ENCODE measurements around the gene KLF15. TPM values are rescaled to one million over a fixed set of nuclear protein-coding genes. Genes with fewer than 3 reads are reported as not detected.

Gene KLF15
- polyA plus RNA-seq, 1 donor from 2014 or later, result 0.46 TPM

GRCh38 chr3:126316031-126316461, 41.2 kb downstream of the KLF15 start:
- H2AFZ ChIP-seq (ENCODE audit: low read depth, low read length), result no peak overlapping the region
- TF ChIP-seq MXI1 (conservative IDR thresholded peaks at IDR 0.05; ENCODE audit: poor library complexity, severe bottlenecking) (no peak), SMC3 (conservative IDR thresholded peaks at IDR 0.05; ENCODE audit: poor library complexity) (no peak), EZH2 (IDR thresholded peaks at IDR 0.05; ENCODE audit: borderline replicate concordance, insufficient read depth, low read length, poor library complexity, severe bottlenecking) (no peak), EP300 (conservative IDR thresholded peaks at IDR 0.05; ENCODE audit: poor library complexity, severe bottlenecking) (no peak), RAD21 (conservative IDR thresholded peaks at IDR 0.05) (no peak), POLR2AphosphoS5 (IDR thresholded peaks at IDR 0.05) (no peak), TAF1 (IDR thresholded peaks at IDR 0.05; ENCODE audit: low read depth) (no peak)
- TF ChIP-seq, protein P1, sequence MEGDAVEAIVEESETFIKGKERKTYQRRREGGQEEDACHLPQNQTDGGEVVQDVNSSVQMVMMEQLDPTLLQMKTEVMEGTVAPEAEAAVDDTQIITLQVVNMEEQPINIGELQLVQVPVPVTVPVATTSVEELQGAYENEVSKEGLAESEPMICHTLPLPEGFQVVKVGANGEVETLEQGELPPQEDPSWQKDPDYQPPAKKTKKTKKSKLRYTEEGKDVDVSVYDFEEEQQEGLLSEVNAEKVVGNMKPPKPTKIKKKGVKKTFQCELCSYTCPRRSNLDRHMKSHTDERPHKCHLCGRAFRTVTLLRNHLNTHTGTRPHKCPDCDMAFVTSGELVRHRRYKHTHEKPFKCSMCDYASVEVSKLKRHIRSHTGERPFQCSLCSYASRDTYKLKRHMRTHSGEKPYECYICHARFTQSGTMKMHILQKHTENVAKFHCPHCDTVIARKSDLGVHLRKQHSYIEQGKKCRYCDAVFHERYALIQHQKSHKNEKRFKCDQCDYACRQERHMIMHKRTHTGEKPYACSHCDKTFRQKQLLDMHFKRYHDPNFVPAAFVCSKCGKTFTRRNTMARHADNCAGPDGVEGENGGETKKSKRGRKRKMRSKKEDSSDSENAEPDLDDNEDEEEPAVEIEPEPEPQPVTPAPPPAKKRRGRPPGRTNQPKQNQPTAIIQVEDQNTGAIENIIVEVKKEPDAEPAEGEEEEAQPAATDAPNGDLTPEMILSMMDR (IDR thresholded peaks at IDR 0.05; ENCODE audit: poor library complexity, severe bottlenecking), result no peak
- TF ChIP-seq, protein P2, sequence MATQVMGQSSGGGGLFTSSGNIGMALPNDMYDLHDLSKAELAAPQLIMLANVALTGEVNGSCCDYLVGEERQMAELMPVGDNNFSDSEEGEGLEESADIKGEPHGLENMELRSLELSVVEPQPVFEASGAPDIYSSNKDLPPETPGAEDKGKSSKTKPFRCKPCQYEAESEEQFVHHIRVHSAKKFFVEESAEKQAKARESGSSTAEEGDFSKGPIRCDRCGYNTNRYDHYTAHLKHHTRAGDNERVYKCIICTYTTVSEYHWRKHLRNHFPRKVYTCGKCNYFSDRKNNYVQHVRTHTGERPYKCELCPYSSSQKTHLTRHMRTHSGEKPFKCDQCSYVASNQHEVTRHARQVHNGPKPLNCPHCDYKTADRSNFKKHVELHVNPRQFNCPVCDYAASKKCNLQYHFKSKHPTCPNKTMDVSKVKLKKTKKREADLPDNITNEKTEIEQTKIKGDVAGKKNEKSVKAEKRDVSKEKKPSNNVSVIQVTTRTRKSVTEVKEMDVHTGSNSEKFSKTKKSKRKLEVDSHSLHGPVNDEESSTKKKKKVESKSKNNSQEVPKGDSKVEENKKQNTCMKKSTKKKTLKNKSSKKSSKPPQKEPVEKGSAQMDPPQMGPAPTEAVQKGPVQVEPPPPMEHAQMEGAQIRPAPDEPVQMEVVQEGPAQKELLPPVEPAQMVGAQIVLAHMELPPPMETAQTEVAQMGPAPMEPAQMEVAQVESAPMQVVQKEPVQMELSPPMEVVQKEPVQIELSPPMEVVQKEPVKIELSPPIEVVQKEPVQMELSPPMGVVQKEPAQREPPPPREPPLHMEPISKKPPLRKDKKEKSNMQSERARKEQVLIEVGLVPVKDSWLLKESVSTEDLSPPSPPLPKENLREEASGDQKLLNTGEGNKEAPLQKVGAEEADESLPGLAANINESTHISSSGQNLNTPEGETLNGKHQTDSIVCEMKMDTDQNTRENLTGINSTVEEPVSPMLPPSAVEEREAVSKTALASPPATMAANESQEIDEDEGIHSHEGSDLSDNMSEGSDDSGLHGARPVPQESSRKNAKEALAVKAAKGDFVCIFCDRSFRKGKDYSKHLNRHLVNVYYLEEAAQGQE (IDR thresholded peaks at IDR 0.05; ENCODE audit: borderline replicate concordance), result no peak
- no peak overlapping the region for H3K4me3 ChIP-seq (ENCODE audit: low read length)

GRCh38 chr3:126314790-126315658, 42.2 kb downstream of the KLF15 start:
- H3F3A ChIP-seq (ENCODE audit: insufficient read depth, low read length, poor library complexity, severe bottlenecking), result no peaks in the 10 kb centered on the region
- no peaks in the 10 kb centered on the region for H4K20me1 ChIP-seq (ENCODE audit: insufficient read depth)
- H3K9me3 ChIP-seq (ENCODE audit: low read length), result no peaks in the 10 kb centered on the region
- no peaks in the 10 kb centered on the region for H3K27me3 ChIP-seq (ENCODE audit: insufficient read depth, low read depth, low read length)
- H3K27ac ChIP-seq (ENCODE audit: low read length), result no peak overlapping the region
- H3K9me2 ChIP-seq (ENCODE audit: insufficient read depth, low read length), result no peaks in the 10 kb centered on the region
- no peak overlapping the region for H3K4me2 ChIP-seq (ENCODE audit: low read length)
- H3K36me3 ChIP-seq (ENCODE audit: insufficient read depth, low read length), result no peaks in the 10 kb centered on the region
- H3K79me2 ChIP-seq (replicated peaks; ENCODE audit: insufficient read depth, low read length), result no peaks in the 10 kb centered on the region
- H3K9ac ChIP-seq (ENCODE audit: low read length), result no peak overlapping the region
- no peak for TF ChIP-seq SMC3 (conservative IDR thresholded peaks at IDR 0.05; ENCODE audit: poor library complexity)
- TF ChIP-seq, protein P2 (IDR thresholded peaks at IDR 0.05; ENCODE audit: borderline replicate concordance), result no peak
- TF ChIP-seq, protein P1 (IDR thresholded peaks at IDR 0.05; ENCODE audit: poor library complexity, severe bottlenecking), result no peak
- H3K4me3 ChIP-seq (ENCODE audit: low read length), result no peak overlapping the region
- no peak overlapping the region for H2AFZ ChIP-seq (ENCODE audit: low read depth, low read length)

More at GRCh38 chr3:126316031-126316461, 41.2 kb downstream of the KLF15 start:
- no peak overlapping the region for H3K4me2 ChIP-seq (ENCODE audit: low read length)
- H3F3A ChIP-seq (ENCODE audit: insufficient read depth, low read length, poor library complexity, severe bottlenecking), result no peaks in the 10 kb centered on the region
- no peaks in the 10 kb centered on the region for H4K20me1 ChIP-seq (ENCODE audit: insufficient read depth)
- H3K36me3 ChIP-seq (ENCODE audit: insufficient read depth, low read length), result no peaks in the 10 kb centered on the region
- H3K9me2 ChIP-seq (ENCODE audit: insufficient read depth, low read length), result no peaks in the 10 kb centered on the region
- no peak overlapping the region for H3K9ac ChIP-seq (ENCODE audit: low read length)
- H3K79me2 ChIP-seq (replicated peaks; ENCODE audit: insufficient read depth, low read length), result no peaks in the 10 kb centered on the region
- no peak overlapping the region for H3K27ac ChIP-seq (ENCODE audit: low read length)
- no peaks in the 10 kb centered on the region for H3K9me3 ChIP-seq (ENCODE audit: low read length)
- H3K27me3 ChIP-seq (ENCODE audit: insufficient read depth, low read depth, low read length), result no peaks in the 10 kb centered on the region

Measured in neural cell (in vitro differentiated cells).